ENCODE data around the gene BAHCC1. TPM values are rescaled to one million over a fixed set of nuclear protein-coding genes. Genes with fewer than 3 reads are reported as not detected.

Gene BAHCC1
- total and polyA plus RNA-seq, 9 of the 15 experiments (the other 6 are each of a cell fraction or from before 2014, with no cell fraction given), result 0.14 to 26.9 (median 5.0) TPM

DNA sequence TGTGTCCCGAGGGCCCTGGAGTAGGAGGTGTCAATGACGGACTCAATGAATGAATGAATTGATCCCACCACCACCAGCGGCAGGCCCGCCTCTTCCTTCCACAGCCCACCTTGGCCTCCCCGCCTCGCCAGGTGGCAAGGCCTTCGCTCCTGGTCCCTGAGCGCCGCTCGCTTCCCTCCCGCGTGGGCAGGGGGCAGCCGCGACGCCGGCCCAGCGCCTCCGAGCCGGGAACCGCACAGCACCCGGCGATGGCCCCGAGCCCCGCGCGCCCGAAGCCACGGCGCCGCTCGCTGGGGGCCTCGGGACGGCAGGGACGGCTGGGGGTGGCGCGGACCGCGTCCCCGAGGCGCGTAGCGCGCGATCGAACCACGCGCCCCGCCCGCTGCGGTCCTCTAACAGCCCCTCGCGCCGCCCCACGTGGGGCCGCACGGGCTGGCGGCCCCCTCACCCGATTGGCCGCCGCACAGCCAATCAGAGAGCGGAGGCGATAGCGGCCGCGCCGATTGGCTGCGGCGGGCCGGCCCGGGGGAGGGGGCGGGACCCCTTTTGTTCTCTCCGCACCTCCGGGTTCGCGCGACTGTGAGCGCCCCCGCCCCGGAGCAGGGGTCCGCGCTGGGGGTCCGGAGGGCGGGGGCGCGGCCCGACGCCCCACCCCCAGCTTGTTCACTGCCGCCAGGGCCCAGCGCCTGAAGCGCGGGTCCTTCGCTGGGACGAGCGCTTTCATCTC, 86.0 kb downstream of the BAHCC1 start (continued):
- TF ChIP-seq BMI1 (IDR thresholded peaks at IDR 0.05; ENCODE audit: low read length) (no peak), ZNF561 (CRISPR knock-in tag; conservative IDR thresholded peaks at IDR 0.05) (no peak), TAF15 (IDR thresholded peaks at IDR 0.05; ENCODE audit: low read depth, low read length) (no peak), TBP (optimal IDR thresholded peaks at IDR 0.05; ENCODE audit: low read depth, low read length) (no peak), ZZZ3 (IDR thresholded peaks at IDR 0.05) (no peak), PYGO2 (tag; IDR thresholded peaks at IDR 0.05) (no peak), IRF2 (CRISPR knock-in tag; IDR thresholded peaks at IDR 0.05) (no peak), CHD2 (IDR thresholded peaks at IDR 0.05; ENCODE audit: low read depth, low read length) (peak; percentile 76), ZNF23 (CRISPR knock-in tag; IDR thresholded peaks at IDR 0.05) (no peak), YBX1 (IDR thresholded peaks at IDR 0.05) (no peak), ZNF507 (tag; conservative IDR thresholded peaks at IDR 0.05) (no peak), IFI16 (CRISPR knock-in tag; IDR thresholded peaks at IDR 0.05) (no peak), POU5F1 (IDR thresholded peaks at IDR 0.05; ENCODE audit: borderline replicate concordance, low read depth, low read length, partially characterized antibody) (no peak), POLR2AphosphoS5 (IDR thresholded peaks at IDR 0.05; ENCODE audit: control insufficient read depth, insufficient read depth, low read depth, low read length) (no peak; the same call in 1 of the 2 replicates)
- TF ChIP-seq, protein P1, sequence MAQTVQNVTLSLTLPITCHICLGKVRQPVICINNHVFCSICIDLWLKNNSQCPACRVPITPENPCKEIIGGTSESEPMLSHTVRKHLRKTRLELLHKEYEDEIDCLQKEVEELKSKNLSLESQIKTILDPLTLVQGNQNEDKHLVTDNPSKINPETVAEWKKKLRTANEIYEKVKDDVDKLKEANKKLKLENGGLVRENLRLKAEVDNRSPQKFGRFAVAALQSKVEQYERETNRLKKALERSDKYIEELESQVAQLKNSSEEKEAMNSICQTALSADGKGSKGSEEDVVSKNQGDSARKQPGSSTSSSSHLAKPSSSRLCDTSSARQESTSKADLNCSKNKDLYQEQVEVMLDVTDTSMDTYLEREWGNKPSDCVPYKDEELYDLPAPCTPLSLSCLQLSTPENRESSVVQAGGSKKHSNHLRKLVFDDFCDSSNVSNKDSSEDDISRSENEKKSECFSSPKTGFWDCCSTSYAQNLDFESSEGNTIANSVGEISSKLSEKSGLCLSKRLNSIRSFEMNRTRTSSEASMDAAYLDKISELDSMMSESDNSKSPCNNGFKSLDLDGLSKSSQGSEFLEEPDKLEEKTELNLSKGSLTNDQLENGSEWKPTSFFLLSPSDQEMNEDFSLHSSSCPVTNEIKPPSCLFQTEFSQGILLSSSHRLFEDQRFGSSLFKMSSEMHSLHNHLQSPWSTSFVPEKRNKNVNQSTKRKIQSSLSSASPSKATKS (CRISPR knock-in tag; IDR thresholded peaks at IDR 0.05), result no peak
- TF ChIP-seq, protein P2, sequence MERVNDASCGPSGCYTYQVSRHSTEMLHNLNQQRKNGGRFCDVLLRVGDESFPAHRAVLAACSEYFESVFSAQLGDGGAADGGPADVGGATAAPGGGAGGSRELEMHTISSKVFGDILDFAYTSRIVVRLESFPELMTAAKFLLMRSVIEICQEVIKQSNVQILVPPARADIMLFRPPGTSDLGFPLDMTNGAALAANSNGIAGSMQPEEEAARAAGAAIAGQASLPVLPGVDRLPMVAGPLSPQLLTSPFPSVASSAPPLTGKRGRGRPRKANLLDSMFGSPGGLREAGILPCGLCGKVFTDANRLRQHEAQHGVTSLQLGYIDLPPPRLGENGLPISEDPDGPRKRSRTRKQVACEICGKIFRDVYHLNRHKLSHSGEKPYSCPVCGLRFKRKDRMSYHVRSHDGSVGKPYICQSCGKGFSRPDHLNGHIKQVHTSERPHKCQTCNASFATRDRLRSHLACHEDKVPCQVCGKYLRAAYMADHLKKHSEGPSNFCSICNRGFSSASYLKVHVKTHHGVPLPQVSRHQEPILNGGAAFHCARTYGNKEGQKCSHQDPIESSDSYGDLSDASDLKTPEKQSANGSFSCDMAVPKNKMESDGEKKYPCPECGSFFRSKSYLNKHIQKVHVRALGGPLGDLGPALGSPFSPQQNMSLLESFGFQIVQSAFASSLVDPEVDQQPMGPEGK (CRISPR knock-in tag; IDR thresholded peaks at IDR 0.05; ENCODE audit: borderline replicate concordance), result no peak
- TF ChIP-seq, protein P3, sequence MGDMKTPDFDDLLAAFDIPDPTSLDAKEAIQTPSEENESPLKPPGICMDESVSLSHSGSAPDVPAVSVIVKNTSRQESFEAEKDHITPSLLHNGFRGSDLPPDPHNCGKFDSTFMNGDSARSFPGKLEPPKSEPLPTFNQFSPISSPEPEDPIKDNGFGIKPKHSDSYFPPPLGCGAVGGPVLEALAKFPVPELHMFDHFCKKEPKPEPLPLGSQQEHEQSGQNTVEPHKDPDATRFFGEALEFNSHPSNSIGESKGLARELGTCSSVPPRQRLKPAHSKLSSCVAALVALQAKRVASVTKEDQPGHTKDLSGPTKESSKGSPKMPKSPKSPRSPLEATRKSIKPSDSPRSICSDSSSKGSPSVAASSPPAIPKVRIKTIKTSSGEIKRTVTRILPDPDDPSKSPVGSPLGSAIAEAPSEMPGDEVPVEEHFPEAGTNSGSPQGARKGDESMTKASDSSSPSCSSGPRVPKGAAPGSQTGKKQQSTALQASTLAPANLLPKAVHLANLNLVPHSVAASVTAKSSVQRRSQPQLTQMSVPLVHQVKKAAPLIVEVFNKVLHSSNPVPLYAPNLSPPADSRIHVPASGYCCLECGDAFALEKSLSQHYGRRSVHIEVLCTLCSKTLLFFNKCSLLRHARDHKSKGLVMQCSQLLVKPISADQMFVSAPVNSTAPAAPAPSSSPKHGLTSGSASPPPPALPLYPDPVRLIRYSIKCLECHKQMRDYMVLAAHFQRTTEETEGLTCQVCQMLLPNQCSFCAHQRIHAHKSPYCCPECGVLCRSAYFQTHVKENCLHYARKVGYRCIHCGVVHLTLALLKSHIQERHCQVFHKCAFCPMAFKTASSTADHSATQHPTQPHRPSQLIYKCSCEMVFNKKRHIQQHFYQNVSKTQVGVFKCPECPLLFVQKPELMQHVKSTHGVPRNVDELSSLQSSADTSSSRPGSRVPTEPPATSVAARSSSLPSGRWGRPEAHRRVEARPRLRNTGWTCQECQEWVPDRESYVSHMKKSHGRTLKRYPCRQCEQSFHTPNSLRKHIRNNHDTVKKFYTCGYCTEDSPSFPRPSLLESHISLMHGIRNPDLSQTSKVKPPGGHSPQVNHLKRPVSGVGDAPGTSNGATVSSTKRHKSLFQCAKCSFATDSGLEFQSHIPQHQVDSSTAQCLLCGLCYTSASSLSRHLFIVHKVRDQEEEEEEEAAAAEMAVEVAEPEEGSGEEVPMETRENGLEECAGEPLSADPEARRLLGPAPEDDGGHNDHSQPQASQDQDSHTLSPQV (IDR thresholded peaks at IDR 0.05), result peak; percentile 96
